B cell (primary cell): Measurements from ENCODE around the gene TLCD3B. TPM values are rescaled to one million over a fixed set of nuclear protein-coding genes. Genes with fewer than 3 reads are reported as not detected.
"Not testable (repeated sequence)": the region's sequence is repeated elsewhere in the genome, so short reads cannot be mapped to it uniquely, and the experiment has no call there.

ENCODE experiments used
- ATAC-seq: fragments of 200-7000 bp; cut with Tn5 transposase; one replicate; pipeline ENCODE4 v1.10.0; 2021; ENCODE audit warnings: low read depth, mild to moderate bottlenecking, moderate number of reproducible peaks, moderate library complexity
- CTCF ChIA-PET: fragments of 350-600 bp; sonication (Branson Sonifier 250); formaldehyde crosslinking; loops from one replicate; lab custom pipeline; 2021; ENCODE audit warnings: antibody characterized with exemption, inconsistent platforms; lab: Charles Lee
- POLR2A ChIA-PET: fragments of 350-600 bp; sonication (Branson Sonifier 250); formaldehyde crosslinking; loops from one replicate; lab custom pipeline; 2021; ENCODE audit warnings: antibody characterized with exemption; lab: Charles Lee
- DNase-seq: peaks from one replicate; pipeline ENCODE4 v3.0.0; 2013
- H2AFZ ChIP-seq: 2 replicates; pipeline ENCODE4 v1.6.1; 2012; ENCODE audit warnings: mild to moderate bottlenecking, low read depth, low read length; ENCODE audit not compliant: insufficient read depth, poor library complexity, severe bottlenecking
- H3K27ac ChIP-seq, 2 donors: 1 replicate in 1 of 2; 2 replicates in 1 of 2; pipeline ENCODE4 v1.5.1; 2012 to 2013; ENCODE audit warnings: low read length in 2 of 2, mild to moderate bottlenecking in 2 of 2, moderate library complexity in 1 of 2
- H3K27me3 ChIP-seq, 4 experiments: fragments of 200-600 bp in 1 of 4; sonication (generic) in 1 of 4; replicated peaks in 1 of 4; 1 replicate in 2 of 4; 2 replicates in 2 of 4; pipeline versions ENCODE4 v1.6.1 to v1.7.0; 2013 to 2016; ENCODE audit warnings: low read length in 3 of 4, mild to moderate bottlenecking in 2 of 4, mixed read lengths in 1 of 4, moderate library complexity in 1 of 4; ENCODE audit not compliant: insufficient read depth in 4 of 4, control insufficient read depth in 3 of 4; ENCODE audit errors: control extremely low read depth in 1 of 4
- H3K36me3 ChIP-seq, 2 experiments: replicated peaks in 1 of 2; 1 replicate in 1 of 2; 2 replicates in 1 of 2; pipeline versions ENCODE4 v1.6.1 to v1.7.1; 2013; ENCODE audit warnings: low read length in 1 of 2; ENCODE audit not compliant: insufficient read depth in 2 of 2, control insufficient read depth in 1 of 2; ENCODE audit errors: control extremely low read depth in 1 of 2, extremely low read depth in 1 of 2
- H3K4me1 ChIP-seq, 2 donors: fragments of 200-600 bp in 1 of 2; sonication (generic) in 1 of 2; 1 replicate in 1 of 2; 2 replicates in 1 of 2; pipeline versions ENCODE4 v1.5.1 to v1.6.1; 2013 to 2017; ENCODE audit warnings: low read length in 2 of 2; ENCODE audit not compliant: control insufficient read depth in 2 of 2, insufficient read depth in 2 of 2
- H3K4me2 ChIP-seq: replicated peaks from 2 replicates; pipeline ENCODE3; 2012; ENCODE audit warnings: mild to moderate bottlenecking, low read depth, low read length; ENCODE audit not compliant: poor library complexity, severe bottlenecking
- H3K4me3 ChIP-seq, 5 experiments: fragments of 200-600 bp in 1 of 5; sonication (generic) in 1 of 5; 1 replicate in 3 of 5; 2 replicates in 2 of 5; pipeline versions ENCODE4 v1.5.1 to v1.7.0; 2011 to 2016; ENCODE audit warnings: low read length in 4 of 5, mild to moderate bottlenecking in 4 of 5, low read depth in 2 of 5, control low read depth in 1 of 5, moderate library complexity in 1 of 5; ENCODE audit not compliant: insufficient read depth in 1 of 5; ENCODE audit errors: control extremely low read depth in 1 of 5, extremely low read depth in 1 of 5
- H3K79me2 ChIP-seq: fragments of 200-600 bp; sonication (generic); one replicate; pipeline ENCODE4 v1.6.0; 2016; ENCODE audit warnings: low read length; ENCODE audit not compliant: control insufficient read depth, insufficient read depth
- H3K9ac ChIP-seq: fragments of 200-600 bp; sonication (generic); 2 replicates; pipeline ENCODE4 v1.6.1; 2017; ENCODE audit warnings: mild to moderate bottlenecking, low read length, moderate library complexity
- H3K9me3 ChIP-seq, 3 donors: one replicate each; pipeline versions ENCODE4 v1.6.1 to v1.7.1; 2013; ENCODE audit warnings: low read length in 2 of 3; ENCODE audit not compliant: control insufficient read depth in 2 of 3, insufficient read depth in 1 of 3; ENCODE audit errors: control extremely low read depth in 1 of 3
- H4K20me1 ChIP-seq: 2 replicates; pipeline ENCODE4 v1.6.0; 2012; ENCODE audit warnings: mild to moderate bottlenecking, low read length; ENCODE audit not compliant: insufficient read depth, control insufficient read depth, poor library complexity, severe bottlenecking
- H3K27ac Mint-ChIP-seq: one replicate; pipeline ENCODE4 v1.8.0; 2021; ENCODE audit warnings: mixed read lengths
- H3K27me3 Mint-ChIP-seq: one replicate; pipeline ENCODE4 v1.8.0; 2021; ENCODE audit warnings: mixed read lengths
- H3K4me1 Mint-ChIP-seq: one replicate; pipeline ENCODE4 v1.8.0; 2021; ENCODE audit warnings: mixed read lengths
- H3K4me3 Mint-ChIP-seq: one replicate; pipeline ENCODE4 v1.8.0; 2021; ENCODE audit warnings: mixed read lengths
- H3K9me3 Mint-ChIP-seq: one replicate; pipeline ENCODE4 v1.8.0; 2022; ENCODE audit warnings: mixed read lengths; ENCODE audit not compliant: insufficient read depth
- CTCF ChIP-seq: fragments of 200-600 bp; IDR thresholded peaks from one replicate; pipeline ENCODE4 v1.8.0; 2022; ENCODE audit warnings: antibody characterized with exemption, mild to moderate bottlenecking
- EZH2 ChIP-seq: IDR thresholded peaks from 2 replicates; pipeline ENCODE4 v1.6.1; 2012; ENCODE audit warnings: borderline replicate concordance, low read depth, mild to moderate bottlenecking, moderate library complexity, low read length; ENCODE audit not compliant: insufficient read depth, poor library complexity, severe bottlenecking
- WGBS: methylation state at CpG from one replicate; pipeline ENCODE4 v1.1.5; 2013; ENCODE audit warnings: missing lambda C conversion rate; ENCODE audit not compliant: insufficient coverage; 5-methylcytosine and 5-hydroxymethylcytosine counted together
- intact Hi-C: fragments of 100-400 bp; cut with micrococcal nuclease; formaldehyde crosslinking; loops from one replicate; pipeline ENCODE4 v1.10.0; 2022
- polyA plus RNA-seq: library from polyadenylated mRNA; depleted of rRNA; stranded (reverse); fragments of >200 nt; gene quantifications from 2 replicates; pipeline ENCODE4 v1.2.3, GENCODE V29; 2012
- total RNA-seq, 2 donors: library from RNA; stranded (reverse); fragments of 120-200 nt in 1 of 2; gene quantifications; 1 replicate in 1 of 2; 2 replicates in 1 of 2; pipeline versions ENCODE4 v1.2.3 to v1.2.4, GENCODE V29; 2013 to 2022

The TLCD3B gene
- total and polyA plus RNA-seq, 2 donors (not counting 1 experiment from before 2014, with no cell fraction given): not detected

GRCh38 chr16:30022887-30023286 is 8.2 kb downstream of the TLCD3B start, which contains the start of gene C16orf92:
Gene C16orf92, plus strand, starts transcription at chr16:30023198. Its CDS starts 143 bp downstream, at chr16:30023341.
- H3K27me3 ChIP-seq: peaks cover 0 to 9% (median 2%) of the 10 kb centered on the region in 4 experiments
- H3K4me3 Mint-ChIP-seq: no peak within 1 kb of the TSS
- H3K36me3 ChIP-seq: no peaks in the 10 kb centered on the region
- H4K20me1 ChIP-seq: no peaks in the 10 kb centered on the region
- WGBS: 87% methylated on average over 3 of the region's 6 CpGs
- H3K79me2 ChIP-seq: no peaks in the 10 kb centered on the region
- no peak within 1 kb of the TSS for H3K9ac ChIP-seq
- H3K27ac Mint-ChIP-seq: no peak within 1 kb of the TSS
- no peak within 1 kb of the TSS for H3K4me2 ChIP-seq
- H2AFZ ChIP-seq: no peak within 1 kb of the TSS
- intact Hi-C loops: no loop called here
- H3K27me3 Mint-ChIP-seq: peaks cover 18% of the 10 kb centered on the region
- ATAC-seq (no peak), DNase-seq (no peak)
- H3K4me3 ChIP-seq: no peak within 1 kb of the TSS
- TF ChIP-seq EZH2 (no peak), CTCF (no peak)
- H3K9me3 ChIP-seq: peaks cover 0 to 3% (median 0%) of the 10 kb centered on the region in 3 donors
- ChIA-PET CTCF (interaction anchor here (1.2 to 1.8 kb wide), 2 partner anchors 9 to 322 kb away, joined by 5 to 6 read pairs; no protein-coding TSS in a partner anchor), POLR2A (no interaction called here)
- no peaks in the 10 kb centered on the region for H3K9me3 Mint-ChIP-seq
- H3K4me1 ChIP-seq: peaks cover 6 to 11% of the 10 kb centered on the region in 2 donors
- peaks cover 15% of the 10 kb centered on the region for H3K4me1 Mint-ChIP-seq
- no peak within 1 kb of the TSS for H3K27ac ChIP-seq

- H3K9me3 Mint-ChIP-seq: no peaks in the 10 kb centered on the region
- peaks cover 6 to 11% of the 10 kb centered on the region in 2 donors for H3K4me1 ChIP-seq
- peaks cover 15% of the 10 kb centered on the region for H3K4me1 Mint-ChIP-seq
- no peak overlapping the region for H2AFZ ChIP-seq
- intact Hi-C loops: no loop called here
- H3K4me3 ChIP-seq: no peak overlapping the region
- TF ChIP-seq CTCF (no peak), EZH2 (no peak)
- no peak overlapping the region for H3K4me3 Mint-ChIP-seq
- DNase-seq (no peak), ATAC-seq (no peak)
- H3K27me3 Mint-ChIP-seq: peaks cover 4% of the 10 kb centered on the region
- no peaks in the 10 kb centered on the region for H3K79me2 ChIP-seq
- H3K9me3 ChIP-seq: peaks cover 0 to 3% (median 0%) of the 10 kb centered on the region in 3 donors
- ChIA-PET CTCF (interaction anchor here (0.9 to 3.8 kb wide), 5 partner anchors 13 to 327 kb away, joined by 3 to 18 read pairs (median 3); partner anchors contain the start of gene TLCD3B), POLR2A (interaction anchor here (0.7 kb wide), 1 partner anchor 205 kb away, joined by 3 read pairs; no protein-coding TSS in a partner anchor)
- H3K36me3 ChIP-seq: no peaks in the 10 kb centered on the region
- H3K4me2 ChIP-seq: no peak overlapping the region
- H3K27ac ChIP-seq: no peak overlapping the region
- H3K27ac Mint-ChIP-seq: no peak overlapping the region
- no peak overlapping the region for H3K9ac ChIP-seq
- 68% methylated on average over 3 of the region's 4 CpGs for WGBS
- H4K20me1 ChIP-seq: no peaks in the 10 kb centered on the region
- no peaks in the 10 kb centered on the region for H3K27me3 ChIP-seq
These were observed 12.3 kb downstream of the TLCD3B start for GRCh38 chr16:30018731-30019158.

GRCh38 chr16:30017937-30018336 is 13.1 kb downstream of the TLCD3B start:
- H3K4me3 Mint-ChIP-seq, H4K20me1 ChIP-seq, H2AFZ ChIP-seq, H3K27me3 ChIP-seq, H3K9me3 ChIP-seq, H3K9ac ChIP-seq, intact Hi-C loops, H3K36me3 ChIP-seq, H3K4me2 ChIP-seq, ATAC-seq, H3K27me3 Mint-ChIP-seq, DNase-seq, H3K27ac Mint-ChIP-seq, H3K4me3 ChIP-seq, H3K27ac ChIP-seq, H3K79me2 ChIP-seq, H3K9me3 Mint-ChIP-seq: not testable (repeated sequence)
- H3K4me1 Mint-ChIP-seq: peaks cover 15% of the 10 kb centered on the region
- POLR2A ChIA-PET: interaction anchor here (0.6 kb wide), 1 partner anchor 60 kb away, joined by 4 read pairs; no protein-coding TSS in a partner anchor
- peaks cover 6 to 11% of the 10 kb centered on the region in 2 donors for H3K4me1 ChIP-seq
- CTCF ChIA-PET: interaction anchor here (0.9 to 3.8 kb wide), 5 partner anchors 13 to 327 kb away, joined by 3 to 18 read pairs (median 4); partner anchors contain the start of gene TLCD3B
- no CpG with 5 or more reads among the region's 4 CpGs for WGBS
